ENCODE data around the gene DHRS3.

Gene DHRS3

GRCh38 chr1:12599657-12600056 is 18.4 kb downstream of the DHRS3 start:
- no peak for DNase-seq

DNA sequence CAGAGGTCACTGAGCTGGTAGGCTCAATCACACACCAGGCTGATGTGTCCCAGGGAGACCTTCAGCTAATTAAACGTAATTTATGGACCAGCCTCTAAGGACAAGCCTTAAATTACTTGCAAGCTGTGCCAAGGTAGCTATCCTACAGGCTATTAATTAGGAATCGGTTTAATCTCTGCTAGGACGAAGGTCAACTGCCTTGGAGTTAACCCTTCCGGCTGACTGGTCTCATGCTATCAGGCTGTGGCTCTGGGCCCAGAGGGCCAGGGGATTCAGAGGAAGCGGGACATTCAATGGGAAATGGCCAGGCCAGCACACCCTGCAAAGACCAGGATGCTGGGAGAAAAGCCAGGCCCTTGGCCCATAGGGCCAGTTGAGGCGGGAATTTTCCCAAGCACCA is 19.0 kb downstream of the DHRS3 start:
- no peak for DNase-seq

- DNase-seq = peak in 8 of 51 donors; percentile 7 to 32 (median 24)
Measured at GRCh38 chr1:12597792-12598191, 20.2 kb downstream of the DHRS3 start.

GRCh38 chr1:12596007-12596821 is 21.8 kb downstream of the DHRS3 start:
- peak in 38 of 51 donors; percentile 14 to 82 (median 60) for DNase-seq

- DNase-seq = peak in 2 of 51 donors; percentile 14 to 43
Measured at GRCh38 chr1:12595757-12596006, 22.3 kb downstream of the DHRS3 start.

- peak in 32 of 51 donors; percentile 21 to 73 (median 48) for DNase-seq
Measured at GRCh38 chr1:12594966-12595756, 22.8 kb downstream of the DHRS3 start.

GRCh38 chr1:12594490-12594889 is 23.5 kb downstream of the DHRS3 start:
- DNase-seq = no peak

DNA sequence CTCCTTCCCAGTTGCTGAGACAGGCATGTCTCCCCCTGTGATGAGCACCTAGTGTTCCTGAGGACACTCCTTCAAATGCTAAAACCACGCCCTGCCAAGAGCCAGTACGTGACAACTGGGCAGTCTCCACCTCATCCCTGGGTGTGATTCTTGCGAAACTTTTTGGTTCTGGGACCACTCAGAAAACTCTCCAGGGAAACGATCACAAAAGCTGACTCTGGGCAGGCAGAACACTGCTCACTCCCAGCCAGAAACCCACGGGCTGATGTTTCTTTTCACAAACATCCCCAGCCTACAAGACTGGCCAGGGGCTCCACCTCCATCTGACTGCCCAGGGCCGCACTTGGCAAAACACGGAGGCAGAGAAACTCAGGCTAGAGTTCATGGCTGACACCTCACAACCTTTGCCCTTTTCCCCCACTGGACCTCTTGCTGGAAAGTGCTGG is 24.4 kb downstream of the DHRS3 start:
- DNase-seq = peak in 19 of 51 donors; percentile 10 to 56 (median 27)

DNA sequence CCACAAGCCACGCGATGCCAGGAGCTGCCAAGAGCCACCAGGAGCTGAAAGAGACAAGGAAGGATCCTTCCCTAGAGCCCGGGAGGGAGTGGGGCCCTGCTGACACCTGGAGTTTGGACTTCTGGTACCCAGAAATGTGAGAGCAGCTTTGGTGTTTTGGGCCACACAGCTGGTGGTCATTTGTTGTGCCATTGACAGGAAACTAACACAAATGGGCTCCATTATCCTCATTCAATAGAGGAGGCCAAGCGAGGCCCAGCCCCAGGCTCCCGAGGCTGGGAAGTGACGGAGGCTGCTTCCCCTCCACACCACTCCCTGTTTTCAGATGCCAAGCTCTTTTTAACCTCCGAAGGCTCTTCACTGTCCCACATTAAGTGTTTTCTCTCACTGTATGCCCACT is 25.5 kb downstream of the DHRS3 start:
- peak in 1 of 51 donors; percentile 18 for DNase-seq

DNA sequence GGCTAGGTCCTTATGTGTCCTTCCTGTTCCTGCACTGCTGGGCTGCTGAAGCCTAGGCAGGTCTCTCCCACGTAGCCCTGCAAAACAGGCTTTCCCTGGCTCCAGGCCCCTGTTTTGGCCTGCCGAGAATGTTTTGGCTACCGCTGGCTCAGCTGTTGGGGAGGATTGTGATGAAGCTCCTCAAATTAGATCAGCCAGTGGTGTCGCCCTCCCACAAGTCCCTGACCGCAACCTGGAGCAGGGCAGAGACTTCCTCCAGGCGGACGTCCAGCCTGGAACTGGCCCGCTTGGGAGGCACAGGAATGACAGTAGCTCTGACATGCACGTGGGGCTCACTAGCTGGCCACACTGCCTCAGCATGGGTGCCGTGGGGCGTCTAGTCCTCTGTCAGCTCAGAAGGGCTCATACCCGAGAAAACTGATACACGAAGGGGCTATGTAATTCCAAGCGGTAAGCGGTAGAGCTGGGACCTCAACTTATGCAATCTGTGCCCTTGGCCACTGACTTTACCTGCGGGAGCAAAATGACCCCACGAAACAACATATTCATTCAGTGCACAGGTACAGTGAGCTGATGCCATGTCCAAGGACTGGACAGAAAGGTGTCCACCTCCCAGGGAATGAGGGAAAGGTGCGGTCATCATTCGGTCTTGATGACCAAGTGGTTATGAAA is 26.6 kb downstream of the DHRS3 start:
- DNase-seq = peak in 12 of 51 donors; percentile 10 to 29 (median 19)

GRCh38 chr1:12588695-12589094 is 29.3 kb downstream of the DHRS3 start:
- no peak for DNase-seq

GRCh38 chr1:12587981-12588640 is 29.9 kb downstream of the DHRS3 start:
- DNase-seq = no peak

DNA sequence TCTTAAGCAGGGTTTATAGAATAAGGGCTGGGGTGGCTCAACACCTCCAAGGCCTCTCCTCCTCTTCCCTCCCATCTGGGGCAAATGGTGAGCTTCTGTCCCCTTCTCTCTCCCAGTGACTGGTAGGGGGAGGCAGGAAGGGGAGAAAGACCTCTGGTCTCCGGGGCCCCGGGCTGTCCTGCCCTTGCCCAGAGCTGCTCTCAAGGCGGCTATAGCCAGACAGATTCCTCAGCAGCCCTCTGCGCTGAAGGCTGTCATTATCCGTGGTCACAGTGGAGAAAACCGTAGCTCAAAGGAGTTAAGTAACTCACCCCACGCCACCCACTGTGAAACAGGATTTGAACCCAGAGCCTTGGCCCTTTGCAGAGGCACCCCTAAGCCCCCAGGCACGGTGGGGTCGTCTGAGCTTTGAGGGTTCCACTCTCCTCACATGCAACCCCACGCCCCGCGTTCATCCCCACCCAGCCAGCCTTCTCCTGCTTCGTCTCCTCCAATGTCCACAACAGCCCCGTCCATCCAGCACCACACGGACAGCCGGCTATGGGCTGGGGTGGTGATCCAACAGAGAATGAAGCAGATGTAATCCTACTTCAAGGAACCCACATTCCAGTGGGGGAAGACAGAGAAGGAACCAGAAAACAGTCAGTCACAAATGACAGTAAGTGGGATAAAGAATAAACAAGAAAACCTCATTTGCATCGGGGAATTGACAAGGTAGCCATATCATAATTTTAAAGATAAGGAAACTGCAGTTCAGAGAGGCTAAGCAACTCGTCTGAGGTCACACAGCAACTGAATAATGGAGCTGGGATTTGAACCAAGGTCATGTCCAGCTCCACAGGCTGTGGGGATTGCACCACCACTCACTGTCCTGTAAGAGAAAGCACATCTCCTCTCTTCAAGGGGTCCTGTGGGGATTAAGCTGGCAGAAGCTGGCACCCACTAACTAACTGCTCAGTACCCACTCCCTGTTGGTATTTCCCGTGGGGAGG is 31.8 kb downstream of the DHRS3 start:
- DNase-seq = no peak

GRCh38 chr1:12585536-12585935 is 32.5 kb downstream of the DHRS3 start:
- no peak for DNase-seq

GRCh38 chr1:12584900-12585525 is 33.0 kb downstream of the DHRS3 start:
- DNase-seq = no peak

- DNase-seq = no peak
Measured at GRCh38 chr1:12583484-12583883, 34.5 kb downstream of the DHRS3 start.

- no peak for DNase-seq
Measured at GRCh38 chr1:12582649-12583048, 35.4 kb downstream of the DHRS3 start.

DNA sequence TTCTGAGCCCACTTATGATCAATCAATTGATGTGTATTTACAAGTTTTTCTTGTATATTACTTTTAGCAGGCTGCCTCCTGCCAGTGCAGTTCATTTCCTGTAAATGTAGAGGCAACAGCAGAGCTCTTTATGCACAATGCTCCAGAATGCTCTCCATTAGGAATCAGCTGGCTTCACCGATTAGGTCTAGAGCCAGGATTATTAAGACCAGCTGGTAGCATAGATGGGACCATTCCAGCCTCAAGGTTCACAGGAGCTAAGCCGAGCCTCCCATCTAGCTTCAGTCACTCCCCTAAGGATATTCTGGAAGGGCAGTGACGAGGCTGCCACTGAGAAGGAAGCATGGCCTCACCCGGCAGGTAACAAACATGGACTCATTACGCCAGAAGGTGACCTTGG is 36.8 kb downstream of the DHRS3 start:
- no peak for DNase-seq

DNA sequence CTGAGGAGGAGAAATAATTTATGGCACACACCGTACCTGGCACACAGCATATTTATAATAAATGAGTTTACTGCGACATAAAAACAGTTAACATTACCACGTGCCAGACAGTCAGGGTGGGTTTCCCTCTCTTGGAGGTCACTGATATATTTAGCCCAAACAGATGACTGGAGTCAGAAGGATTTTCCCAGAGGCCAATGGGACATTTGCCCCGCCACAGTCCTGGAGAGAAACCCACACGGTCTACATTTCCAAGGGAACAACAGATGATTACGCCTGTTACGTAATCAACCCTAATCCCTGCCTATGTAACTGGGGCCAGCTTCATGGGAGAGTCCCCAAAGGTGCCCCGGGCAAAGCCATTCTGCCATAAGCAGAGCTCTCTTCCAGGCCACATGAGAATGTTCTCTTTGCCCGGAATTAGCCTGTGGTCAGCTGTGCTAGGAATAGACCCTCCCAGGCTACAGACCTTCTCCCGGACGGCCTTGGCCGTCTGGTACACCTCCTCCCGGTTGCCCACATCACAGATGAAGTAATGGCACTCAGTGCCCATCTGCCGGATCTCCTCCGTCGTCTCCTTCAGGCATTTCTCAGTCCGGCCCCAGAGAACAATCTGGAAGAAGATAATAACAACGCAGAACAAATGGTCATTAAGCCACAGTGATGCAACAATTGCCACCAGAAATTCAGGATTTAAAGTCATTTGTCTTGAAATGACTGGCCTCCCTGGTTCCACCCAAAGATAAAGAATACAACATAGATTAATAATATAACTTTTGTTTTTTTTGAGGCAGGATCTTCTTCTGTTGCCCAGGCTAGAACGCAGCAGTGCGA is 37.7 kb downstream of the DHRS3 start:
- DNase-seq = no peak
